ENCODE measurements around the gene DPP10.

DNA sequence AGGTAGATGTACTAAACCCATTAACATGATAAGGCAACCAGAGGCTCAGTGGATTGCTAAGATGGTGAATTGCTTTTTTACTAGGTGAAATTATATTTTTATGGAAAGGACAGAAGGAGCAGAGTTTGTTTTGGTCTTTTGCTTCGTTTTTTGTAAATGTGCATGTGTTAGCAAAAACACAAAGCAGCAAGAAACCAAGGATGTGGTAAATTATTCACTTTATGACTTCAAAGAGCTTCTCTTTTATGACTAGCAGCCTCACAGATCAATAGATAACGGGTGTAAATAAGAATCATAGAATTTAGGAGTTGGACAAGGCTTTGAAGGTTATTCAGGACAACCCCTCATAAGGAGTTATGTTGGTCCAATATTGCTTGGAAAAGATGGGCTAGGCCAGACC is 615.0 kb downstream of the DPP10 start:
- TF ChIP-seq, protein P1, sequence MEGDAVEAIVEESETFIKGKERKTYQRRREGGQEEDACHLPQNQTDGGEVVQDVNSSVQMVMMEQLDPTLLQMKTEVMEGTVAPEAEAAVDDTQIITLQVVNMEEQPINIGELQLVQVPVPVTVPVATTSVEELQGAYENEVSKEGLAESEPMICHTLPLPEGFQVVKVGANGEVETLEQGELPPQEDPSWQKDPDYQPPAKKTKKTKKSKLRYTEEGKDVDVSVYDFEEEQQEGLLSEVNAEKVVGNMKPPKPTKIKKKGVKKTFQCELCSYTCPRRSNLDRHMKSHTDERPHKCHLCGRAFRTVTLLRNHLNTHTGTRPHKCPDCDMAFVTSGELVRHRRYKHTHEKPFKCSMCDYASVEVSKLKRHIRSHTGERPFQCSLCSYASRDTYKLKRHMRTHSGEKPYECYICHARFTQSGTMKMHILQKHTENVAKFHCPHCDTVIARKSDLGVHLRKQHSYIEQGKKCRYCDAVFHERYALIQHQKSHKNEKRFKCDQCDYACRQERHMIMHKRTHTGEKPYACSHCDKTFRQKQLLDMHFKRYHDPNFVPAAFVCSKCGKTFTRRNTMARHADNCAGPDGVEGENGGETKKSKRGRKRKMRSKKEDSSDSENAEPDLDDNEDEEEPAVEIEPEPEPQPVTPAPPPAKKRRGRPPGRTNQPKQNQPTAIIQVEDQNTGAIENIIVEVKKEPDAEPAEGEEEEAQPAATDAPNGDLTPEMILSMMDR (IDR thresholded peaks at IDR 0.05) = no peak
- TF ChIP-seq EZH2phosphoT487 (IDR thresholded peaks at IDR 0.05) = no peak

Data from neural progenitor cell (in vitro differentiated cells).